ENCODE results near the gene GPR155.

The GPR155 gene

DNA sequence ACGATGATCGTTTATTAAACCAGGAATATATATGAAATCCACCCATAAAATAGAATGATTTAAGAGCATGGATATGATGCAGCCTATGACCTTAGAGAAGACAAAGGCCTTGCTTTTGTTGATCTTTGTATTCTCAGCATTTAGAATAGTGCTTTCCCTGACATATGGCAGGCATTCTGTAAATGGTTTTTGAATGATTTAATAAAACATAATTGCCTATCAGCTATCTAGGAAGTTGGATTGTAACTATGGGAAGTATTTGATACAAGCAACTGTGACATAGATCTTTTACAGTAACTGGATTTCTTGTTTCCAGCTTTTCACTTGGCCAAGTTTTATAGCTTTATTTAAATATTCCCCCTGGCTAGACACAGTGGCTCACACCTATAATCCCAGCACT, 5.1 kb upstream of the GPR155 start:
- TF ChIP-seq FOXM1 (IDR thresholded peaks at IDR 0.05; ENCODE audit: borderline replicate concordance, low read depth) = no peak
- TF ChIP-seq, protein P1, sequence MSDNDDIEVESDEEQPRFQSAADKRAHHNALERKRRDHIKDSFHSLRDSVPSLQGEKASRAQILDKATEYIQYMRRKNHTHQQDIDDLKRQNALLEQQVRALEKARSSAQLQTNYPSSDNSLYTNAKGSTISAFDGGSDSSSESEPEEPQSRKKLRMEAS (IDR thresholded peaks at IDR 0.05) = no peak
- TF ChIP-seq ZBTB7A (IDR thresholded peaks at IDR 0.05; ENCODE audit: low read depth) = no peak
- no peak for TF ChIP-seq CEBPB (IDR thresholded peaks at IDR 0.05)
- no peak for TF ChIP-seq NFIC (IDR thresholded peaks at IDR 0.05)
- TF ChIP-seq TEAD4 (IDR thresholded peaks at IDR 0.05) = no peak
- no peak for TF ChIP-seq TAF1 (IDR thresholded peaks at IDR 0.05; ENCODE audit: low read depth)

DNA sequence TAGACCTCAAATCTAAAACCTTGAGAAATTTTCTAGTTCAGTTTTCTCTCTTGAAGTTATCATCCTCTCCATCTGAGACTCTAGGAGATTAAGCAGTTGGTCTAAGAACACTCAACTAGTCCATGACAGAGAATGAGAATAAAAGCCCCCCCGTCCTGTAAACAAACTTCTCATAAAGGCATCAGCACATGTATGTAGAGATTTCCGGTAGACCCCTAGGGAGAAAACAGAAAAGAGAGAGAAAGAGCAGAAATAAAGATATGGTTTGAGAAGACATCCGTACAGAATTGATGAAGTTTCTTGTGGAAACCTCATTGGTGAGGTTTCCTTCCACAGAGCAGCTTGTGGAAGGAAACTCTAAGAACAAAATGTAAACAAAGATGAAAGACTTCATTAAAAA, 3.2 kb upstream of the GPR155 start:
- no peak for TF ChIP-seq TCF12 (IDR thresholded peaks at IDR 0.05; ENCODE audit: low read depth)
- TF ChIP-seq TAF1 (IDR thresholded peaks at IDR 0.05; ENCODE audit: low read depth) = no peak
- TF ChIP-seq YY1 (IDR thresholded peaks at IDR 0.05; ENCODE audit: low read depth) = no peak
- no peak for TF ChIP-seq EP300 (IDR thresholded peaks at IDR 0.05; ENCODE audit: borderline replicate concordance)
- TF ChIP-seq CREB1 (IDR thresholded peaks at IDR 0.05; ENCODE audit: low read depth) = no peak
- TF ChIP-seq TEAD4 (IDR thresholded peaks at IDR 0.05) = no peak
- TF ChIP-seq FOXM1 (IDR thresholded peaks at IDR 0.05; ENCODE audit: borderline replicate concordance, low read depth) = no peak
- TF ChIP-seq, protein P1 (IDR thresholded peaks at IDR 0.05) = no peak
- TF ChIP-seq NFIC (IDR thresholded peaks at IDR 0.05) = no peak
- TF ChIP-seq, protein P2, sequence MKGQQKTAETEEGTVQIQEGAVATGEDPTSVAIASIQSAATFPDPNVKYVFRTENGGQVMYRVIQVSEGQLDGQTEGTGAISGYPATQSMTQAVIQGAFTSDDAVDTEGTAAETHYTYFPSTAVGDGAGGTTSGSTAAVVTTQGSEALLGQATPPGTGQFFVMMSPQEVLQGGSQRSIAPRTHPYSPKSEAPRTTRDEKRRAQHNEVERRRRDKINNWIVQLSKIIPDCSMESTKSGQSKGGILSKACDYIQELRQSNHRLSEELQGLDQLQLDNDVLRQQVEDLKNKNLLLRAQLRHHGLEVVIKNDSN (IDR thresholded peaks at IDR 0.05) = no peak
- no peak for TF ChIP-seq ZBTB7A (IDR thresholded peaks at IDR 0.05; ENCODE audit: low read depth)
- TF ChIP-seq CEBPB (IDR thresholded peaks at IDR 0.05) = no peak
- no peak for TF ChIP-seq RAD21 (IDR thresholded peaks at IDR 0.05; ENCODE audit: low read depth)
- TF ChIP-seq EGR1 (IDR thresholded peaks at IDR 0.05) = no peak
- TF ChIP-seq, protein P3, sequence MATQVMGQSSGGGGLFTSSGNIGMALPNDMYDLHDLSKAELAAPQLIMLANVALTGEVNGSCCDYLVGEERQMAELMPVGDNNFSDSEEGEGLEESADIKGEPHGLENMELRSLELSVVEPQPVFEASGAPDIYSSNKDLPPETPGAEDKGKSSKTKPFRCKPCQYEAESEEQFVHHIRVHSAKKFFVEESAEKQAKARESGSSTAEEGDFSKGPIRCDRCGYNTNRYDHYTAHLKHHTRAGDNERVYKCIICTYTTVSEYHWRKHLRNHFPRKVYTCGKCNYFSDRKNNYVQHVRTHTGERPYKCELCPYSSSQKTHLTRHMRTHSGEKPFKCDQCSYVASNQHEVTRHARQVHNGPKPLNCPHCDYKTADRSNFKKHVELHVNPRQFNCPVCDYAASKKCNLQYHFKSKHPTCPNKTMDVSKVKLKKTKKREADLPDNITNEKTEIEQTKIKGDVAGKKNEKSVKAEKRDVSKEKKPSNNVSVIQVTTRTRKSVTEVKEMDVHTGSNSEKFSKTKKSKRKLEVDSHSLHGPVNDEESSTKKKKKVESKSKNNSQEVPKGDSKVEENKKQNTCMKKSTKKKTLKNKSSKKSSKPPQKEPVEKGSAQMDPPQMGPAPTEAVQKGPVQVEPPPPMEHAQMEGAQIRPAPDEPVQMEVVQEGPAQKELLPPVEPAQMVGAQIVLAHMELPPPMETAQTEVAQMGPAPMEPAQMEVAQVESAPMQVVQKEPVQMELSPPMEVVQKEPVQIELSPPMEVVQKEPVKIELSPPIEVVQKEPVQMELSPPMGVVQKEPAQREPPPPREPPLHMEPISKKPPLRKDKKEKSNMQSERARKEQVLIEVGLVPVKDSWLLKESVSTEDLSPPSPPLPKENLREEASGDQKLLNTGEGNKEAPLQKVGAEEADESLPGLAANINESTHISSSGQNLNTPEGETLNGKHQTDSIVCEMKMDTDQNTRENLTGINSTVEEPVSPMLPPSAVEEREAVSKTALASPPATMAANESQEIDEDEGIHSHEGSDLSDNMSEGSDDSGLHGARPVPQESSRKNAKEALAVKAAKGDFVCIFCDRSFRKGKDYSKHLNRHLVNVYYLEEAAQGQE (IDR thresholded peaks at IDR 0.05; ENCODE audit: low read depth) = no peak

DNA sequence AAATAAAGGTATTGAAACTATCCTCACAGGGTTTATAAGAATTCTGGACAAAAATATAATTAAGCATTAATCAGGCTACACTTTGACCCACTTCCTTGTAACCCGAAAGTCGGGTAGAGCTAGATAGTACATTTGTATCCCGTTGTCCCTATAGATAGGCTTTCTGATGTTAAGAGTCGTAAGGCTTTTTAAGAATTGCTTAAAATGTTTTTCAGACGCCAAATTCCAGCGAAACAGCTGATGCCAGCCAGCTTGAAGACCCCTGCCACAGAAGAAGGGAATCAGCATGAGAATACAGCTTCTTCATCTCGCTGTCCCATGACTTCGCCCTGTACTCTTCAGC, 962 bp upstream of the GPR155 start:
- TF ChIP-seq ZBTB7A (IDR thresholded peaks at IDR 0.05; ENCODE audit: low read depth) (no peak), TAF1 (IDR thresholded peaks at IDR 0.05; ENCODE audit: low read depth) (no peak), EP300 (IDR thresholded peaks at IDR 0.05; ENCODE audit: borderline replicate concordance) (no peak), CEBPB (IDR thresholded peaks at IDR 0.05) (no peak), FOXM1 (IDR thresholded peaks at IDR 0.05; ENCODE audit: borderline replicate concordance, low read depth) (no peak), TCF12 (IDR thresholded peaks at IDR 0.05; ENCODE audit: low read depth) (no peak), NFIC (IDR thresholded peaks at IDR 0.05) (no peak), TEAD4 (IDR thresholded peaks at IDR 0.05) (no peak), EGR1 (IDR thresholded peaks at IDR 0.05) (no peak), YY1 (IDR thresholded peaks at IDR 0.05; ENCODE audit: low read depth) (no peak), CREB1 (IDR thresholded peaks at IDR 0.05; ENCODE audit: low read depth) (no peak), RAD21 (IDR thresholded peaks at IDR 0.05; ENCODE audit: low read depth) (no peak)
- TF ChIP-seq, protein P1 (IDR thresholded peaks at IDR 0.05) = no peak
- TF ChIP-seq, protein P3 (IDR thresholded peaks at IDR 0.05; ENCODE audit: low read depth) = no peak
- TF ChIP-seq, protein P2 (IDR thresholded peaks at IDR 0.05) = no peak

DNA sequence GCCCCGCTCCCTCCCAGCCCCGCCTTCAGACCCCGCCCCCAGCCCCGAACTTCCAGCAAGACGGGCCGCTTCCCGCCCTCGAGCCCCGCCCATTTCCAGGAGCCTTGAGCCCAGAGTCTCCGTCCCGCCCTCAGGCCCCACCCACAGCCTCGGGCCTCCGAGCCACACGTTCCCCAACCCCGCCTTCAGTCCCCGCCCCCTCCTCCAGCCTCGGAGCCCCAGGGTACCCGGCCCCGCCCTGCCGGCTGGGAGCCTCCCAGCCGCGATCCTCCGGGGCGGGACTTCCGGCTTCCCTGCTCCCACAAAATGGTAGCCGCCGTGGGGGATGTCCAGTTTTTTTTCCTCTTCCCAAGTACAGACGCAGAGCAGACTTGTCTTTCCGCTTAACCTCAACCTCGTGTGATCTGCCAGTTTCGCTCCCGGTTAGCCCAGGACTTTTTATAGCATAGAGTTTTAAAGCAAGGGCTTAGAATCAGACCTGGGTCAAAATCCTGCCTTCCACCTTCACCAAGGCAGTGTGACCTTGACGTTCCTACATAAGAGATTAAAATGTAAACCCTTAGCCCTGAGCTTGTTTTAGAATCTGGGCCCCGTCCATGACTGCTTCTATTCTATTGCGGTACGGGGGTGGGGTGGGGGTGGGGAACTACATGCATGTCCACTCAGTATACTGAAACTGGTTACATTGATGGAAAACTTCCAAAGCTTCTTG, 435 bp upstream of the GPR155 start:
- TF ChIP-seq TAF1 (IDR thresholded peaks at IDR 0.05; ENCODE audit: low read depth) = peak; percentile 73
- TF ChIP-seq YY1 (IDR thresholded peaks at IDR 0.05; ENCODE audit: low read depth) = peak; percentile 89
- no peak for TF ChIP-seq NFIC (IDR thresholded peaks at IDR 0.05)

DNA sequence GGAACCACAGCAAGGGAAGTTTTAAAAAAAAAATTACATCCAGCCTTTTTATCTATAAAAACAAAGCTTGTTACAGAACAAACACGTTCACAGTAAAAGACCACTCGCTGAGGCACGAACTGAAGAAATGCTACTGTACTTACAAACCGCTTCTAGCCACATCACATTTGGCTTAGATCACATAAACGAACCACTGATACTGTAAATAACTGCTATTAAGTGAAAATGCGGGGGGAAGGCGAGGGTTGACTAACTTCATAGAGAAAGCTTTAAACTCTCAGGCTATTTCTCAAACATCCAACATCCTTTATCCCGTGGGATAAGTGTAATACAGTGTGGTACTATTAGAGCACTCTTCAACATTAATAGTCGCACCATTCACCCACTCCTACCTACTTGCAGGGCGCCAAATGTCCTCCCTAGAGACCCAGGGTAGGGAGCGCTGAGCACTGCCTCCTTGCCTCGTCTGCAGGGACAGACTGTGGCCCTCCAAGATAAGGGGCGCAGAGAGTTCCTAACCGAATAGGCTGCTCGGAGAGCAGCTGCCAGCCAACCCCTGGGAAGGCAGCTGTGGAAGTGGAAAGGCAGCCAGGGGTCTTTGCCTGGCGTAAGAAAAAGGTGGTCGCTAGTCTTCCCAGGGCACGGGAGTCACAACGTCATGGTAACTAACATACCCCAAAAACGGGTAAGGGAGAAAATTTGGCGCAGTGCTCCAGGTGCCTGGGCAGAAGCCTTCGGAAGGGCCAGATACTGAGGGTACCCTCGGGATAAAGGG, 854 bp downstream of the GPR155 start:
- TF ChIP-seq TEAD4 (IDR thresholded peaks at IDR 0.05) = no peak
- TF ChIP-seq, protein P3 (IDR thresholded peaks at IDR 0.05; ENCODE audit: low read depth) = no peak
- no peak for TF ChIP-seq TAF1 (IDR thresholded peaks at IDR 0.05; ENCODE audit: low read depth)
- TF ChIP-seq FOXM1 (IDR thresholded peaks at IDR 0.05; ENCODE audit: borderline replicate concordance, low read depth) = no peak
- no peak for TF ChIP-seq YY1 (IDR thresholded peaks at IDR 0.05; ENCODE audit: low read depth)
- TF ChIP-seq EP300 (IDR thresholded peaks at IDR 0.05; ENCODE audit: borderline replicate concordance) = no peak
- TF ChIP-seq TCF12 (IDR thresholded peaks at IDR 0.05; ENCODE audit: low read depth) = no peak
- no peak for TF ChIP-seq EGR1 (IDR thresholded peaks at IDR 0.05)
- no peak for TF ChIP-seq RAD21 (IDR thresholded peaks at IDR 0.05; ENCODE audit: low read depth)
- TF ChIP-seq, protein P2 (IDR thresholded peaks at IDR 0.05) = no peak
- TF ChIP-seq CEBPB (IDR thresholded peaks at IDR 0.05) = no peak
- no peak for TF ChIP-seq NFIC (IDR thresholded peaks at IDR 0.05)

Measured in Ishikawa (cell line).